ENCODE results near the gene PRICKLE2.

DNA sequence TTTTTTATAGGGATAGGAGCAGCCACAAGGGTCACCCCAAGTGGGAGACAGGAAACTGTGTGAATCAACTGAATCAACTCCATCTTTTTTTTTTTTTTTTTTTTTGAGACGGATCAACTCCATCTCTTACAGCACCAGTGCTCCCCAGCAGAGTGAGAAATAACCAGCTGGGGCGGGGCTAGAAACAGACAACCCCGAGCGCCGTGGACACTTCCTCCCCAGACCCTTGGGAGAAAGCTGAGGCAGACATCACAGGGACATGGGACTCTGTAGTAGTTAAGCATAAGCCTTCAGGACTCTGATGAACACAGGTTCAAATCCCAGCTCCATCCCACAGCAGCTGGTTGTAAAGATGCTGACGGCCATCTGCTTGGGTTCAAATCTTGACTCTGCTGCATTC is 75.4 kb downstream of the PRICKLE2 start:
- TF ChIP-seq ZZZ3 (IDR thresholded peaks at IDR 0.05; ENCODE audit: control insufficient read depth, insufficient read length, low read depth) (no peak), EZH2 (IDR thresholded peaks at IDR 0.05; ENCODE audit: borderline replicate concordance, control insufficient read depth, low read depth, low read length) (no peak), TARDBP (IDR thresholded peaks at IDR 0.05; ENCODE audit: borderline replicate concordance) (no peak), BRCA1 (IDR thresholded peaks at IDR 0.05; ENCODE audit: low read depth, low read length) (no peak), RB1 (IDR thresholded peaks at IDR 0.05; ENCODE audit: borderline replicate concordance) (no peak), CTCF (IDR thresholded peaks at IDR 0.05 in 2 of 3, conservative IDR thresholded peaks at IDR 0.05 in 1 of 3; ENCODE audit: control insufficient read depth in 2 of 3, extremely low read depth in 1 of 3, insufficient read depth in 1 of 3, low read depth in 3 of 3, low read length in 3 of 3) (no peak), ELK1 (IDR thresholded peaks at IDR 0.05; ENCODE audit: low read depth, low read length) (no peak), BHLHE40 (IDR thresholded peaks at IDR 0.05; ENCODE audit: borderline replicate concordance in 1 of 2, low read depth in 2 of 2, low read length in 1 of 2) (no peak), RAD21 (IDR thresholded peaks at IDR 0.05; ENCODE audit: insufficient read depth, low read depth, low read length) (no peak), SP1 (IDR thresholded peaks at IDR 0.05; ENCODE audit: low read depth, low read length) (no peak), YY1 (IDR thresholded peaks at IDR 0.05; ENCODE audit: low read depth, low read length) (no peak), ZNF274 (IDR thresholded peaks at IDR 0.05; ENCODE audit: insufficient read depth, insufficient read length) (no peak), TAF1 (IDR thresholded peaks at IDR 0.05; ENCODE audit: borderline replicate concordance, low read depth, low read length) (no peak)
- TF ChIP-seq, protein P1, sequence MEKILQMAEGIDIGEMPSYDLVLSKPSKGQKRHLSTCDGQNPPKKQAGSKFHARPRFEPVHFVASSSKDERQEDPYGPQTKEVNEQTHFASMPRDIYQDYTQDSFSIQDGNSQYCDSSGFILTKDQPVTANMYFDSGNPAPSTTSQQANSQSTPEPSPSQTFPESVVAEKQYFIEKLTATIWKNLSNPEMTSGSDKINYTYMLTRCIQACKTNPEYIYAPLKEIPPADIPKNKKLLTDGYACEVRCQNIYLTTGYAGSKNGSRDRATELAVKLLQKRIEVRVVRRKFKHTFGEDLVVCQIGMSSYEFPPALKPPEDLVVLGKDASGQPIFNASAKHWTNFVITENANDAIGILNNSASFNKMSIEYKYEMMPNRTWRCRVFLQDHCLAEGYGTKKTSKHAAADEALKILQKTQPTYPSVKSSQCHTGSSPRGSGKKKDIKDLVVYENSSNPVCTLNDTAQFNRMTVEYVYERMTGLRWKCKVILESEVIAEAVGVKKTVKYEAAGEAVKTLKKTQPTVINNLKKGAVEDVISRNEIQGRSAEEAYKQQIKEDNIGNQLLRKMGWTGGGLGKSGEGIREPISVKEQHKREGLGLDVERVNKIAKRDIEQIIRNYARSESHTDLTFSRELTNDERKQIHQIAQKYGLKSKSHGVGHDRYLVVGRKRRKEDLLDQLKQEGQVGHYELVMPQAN (conservative IDR thresholded peaks at IDR 0.05), result no peak

Measured in GM12878 (cell line).